Loucy (cell line): ENCODE results near the gene PRXL2A.
A peak's percentile ranks its signal among the peaks of the same experiment; 100 is the strongest.

ENCODE experiments used
- H2AFZ ChIP-seq: fragments of 200-600 bp; sonication (generic); 2 replicates; pipeline ENCODE4 v1.6.0; 2016; ENCODE audit warnings: antibody characterized with exemption, mild to moderate bottlenecking, low read length, moderate library complexity
- H3F3A ChIP-seq: fragments of 200-600 bp; 2 replicates; pipeline ENCODE4 v1.6.0; 2016; ENCODE audit warnings: antibody characterized with exemption, low read depth, mild to moderate bottlenecking
- H3K27me3 ChIP-seq: fragments of 200-600 bp; sonication (generic); 2 replicates; pipeline ENCODE4 v1.6.1; 2014; ENCODE audit warnings: low read length, mild to moderate bottlenecking; ENCODE audit not compliant: insufficient read depth, poor library complexity, severe bottlenecking
- H3K36me3 ChIP-seq: fragments of 200-600 bp; sonication (generic); 2 replicates; pipeline ENCODE4 v1.6.1; 2016; ENCODE audit warnings: low read length; ENCODE audit not compliant: insufficient read depth
- H3K4me1 ChIP-seq: fragments of 200-600 bp; sonication (generic); 2 replicates; pipeline ENCODE4 v1.5.1; 2014; ENCODE audit warnings: low read length, mild to moderate bottlenecking; ENCODE audit not compliant: insufficient read depth, poor library complexity, severe bottlenecking
- H3K4me2 ChIP-seq: fragments of 200-600 bp; sonication (generic); 2 replicates; pipeline ENCODE4 v1.6.0; 2014; ENCODE audit warnings: antibody characterized with exemption, low read length, low read depth, mild to moderate bottlenecking; ENCODE audit not compliant: poor library complexity, severe bottlenecking
- H3K4me3 ChIP-seq: fragments of 200-600 bp; sonication (generic); 2 replicates; pipeline ENCODE4 v1.5.1; 2014; ENCODE audit warnings: low read length, mild to moderate bottlenecking, mixed read lengths; ENCODE audit not compliant: poor library complexity, severe bottlenecking
- H3K79me2 ChIP-seq: fragments of 200-600 bp; sonication (generic); 2 replicates; pipeline ENCODE4 v1.6.1; 2014; ENCODE audit warnings: low read length; ENCODE audit not compliant: insufficient read depth
- H3K9ac ChIP-seq: fragments of 200-600 bp; sonication (generic); 2 replicates; pipeline ENCODE4 v1.6.0; 2014; ENCODE audit warnings: mild to moderate bottlenecking, low read depth, low read length, moderate library complexity; ENCODE audit not compliant: poor library complexity, severe bottlenecking
- H3K9me2 ChIP-seq: fragments of 200-600 bp; sonication (generic); replicated peaks from 2 replicates; pipeline ENCODE4 v1.6.1; 2016; ENCODE audit warnings: low read depth, low read length, mixed read lengths
- H3K9me3 ChIP-seq: fragments of 200-600 bp; sonication (generic); 2 replicates; pipeline ENCODE4 v1.6.1; 2014; ENCODE audit warnings: mild to moderate bottlenecking, antibody characterized with exemption, low read length, low read depth; ENCODE audit not compliant: insufficient read depth
- H4K20me1 ChIP-seq: fragments of 200-600 bp; sonication (generic); 2 replicates; pipeline ENCODE4 v1.6.0; 2014; ENCODE audit warnings: antibody characterized with exemption, low read length, mild to moderate bottlenecking; ENCODE audit not compliant: insufficient read depth, poor library complexity, severe bottlenecking
- CTCF ChIP-seq: fragments of 200-600 bp; sonication (generic); conservative IDR thresholded peaks from 2 replicates; pipeline ENCODE4 v1.5.1; 2014; ENCODE audit warnings: mild to moderate bottlenecking, antibody characterized with exemption, low read length
- EZH2phosphoT487 ChIP-seq: fragments of 200-600 bp; IDR thresholded peaks from 2 replicates; pipeline ENCODE4 v1.6.1; 2018; ENCODE audit warnings: antibody characterized with exemption, mild to moderate bottlenecking, moderate library complexity, borderline replicate concordance

The PRXL2A gene

DNA sequence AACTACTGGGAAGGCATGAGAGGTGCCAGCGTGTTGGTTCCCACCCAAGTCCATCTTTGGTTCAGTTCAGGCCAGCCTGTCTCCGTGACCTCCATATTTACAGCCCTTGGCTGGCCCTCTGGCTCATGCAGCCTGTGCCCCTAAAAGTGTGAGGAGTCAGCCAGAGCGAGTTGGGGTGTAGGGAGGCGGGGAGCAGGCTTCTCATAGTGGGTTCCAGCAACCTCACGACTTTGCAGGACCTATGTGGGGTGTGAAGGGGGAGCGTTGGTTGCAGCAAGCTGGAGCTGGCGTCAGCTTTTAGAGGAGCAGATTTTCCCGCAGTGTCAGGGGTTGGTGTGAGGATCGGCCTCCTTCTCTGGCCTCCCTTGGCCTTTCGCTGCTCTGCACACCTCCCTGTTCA is 55.5 kb downstream of the PRXL2A start:
- Histone ChIP-seq H3K4me3 (no peak overlapping the region), H3K36me3 (no peaks in the 10 kb centered on the region), H3F3A (no peaks in the 10 kb centered on the region), H3K27me3 (no peaks in the 10 kb centered on the region), H3K4me1 (peaks cover 89% of the 10 kb centered on the region), H2AFZ (no peak overlapping the region), H3K4me2 (peak overlapping the region; percentile 54), H4K20me1 (peaks cover 20% of the 10 kb centered on the region), H3K9me2 (no peaks in the 10 kb centered on the region), H3K9ac (peak overlapping the region; percentile 61), H3K9me3 (no peaks in the 10 kb centered on the region), H3K79me2 (peaks cover 97% of the 10 kb centered on the region)
- no peak for TF ChIP-seq EZH2phosphoT487
- TF ChIP-seq CTCF = no peak

GRCh38 chr10:80464557-80465450 is 56.5 kb downstream of the PRXL2A start:
- H3K9ac ChIP-seq = peak overlapping the region; percentile 61
- peaks cover 83% of the 10 kb centered on the region for H3K4me1 ChIP-seq
- peaks cover 100% of the 10 kb centered on the region for H3K79me2 ChIP-seq
- no peak overlapping the region for H2AFZ ChIP-seq
- no peaks in the 10 kb centered on the region for H3K9me3 ChIP-seq
- H3K27me3 ChIP-seq = no peaks in the 10 kb centered on the region
- peak overlapping the region; percentile 14 for H3K4me3 ChIP-seq
- no peaks in the 10 kb centered on the region for H3K9me2 ChIP-seq
- H3K36me3 ChIP-seq = no peaks in the 10 kb centered on the region; the same call in 1 of the 2 replicates
- peak overlapping the region; percentile 54 for H3K4me2 ChIP-seq
- H4K20me1 ChIP-seq = peaks cover 14% of the 10 kb centered on the region
- no peaks in the 10 kb centered on the region for H3F3A ChIP-seq
- TF ChIP-seq CTCF (no peak), EZH2phosphoT487 (no peak)

DNA sequence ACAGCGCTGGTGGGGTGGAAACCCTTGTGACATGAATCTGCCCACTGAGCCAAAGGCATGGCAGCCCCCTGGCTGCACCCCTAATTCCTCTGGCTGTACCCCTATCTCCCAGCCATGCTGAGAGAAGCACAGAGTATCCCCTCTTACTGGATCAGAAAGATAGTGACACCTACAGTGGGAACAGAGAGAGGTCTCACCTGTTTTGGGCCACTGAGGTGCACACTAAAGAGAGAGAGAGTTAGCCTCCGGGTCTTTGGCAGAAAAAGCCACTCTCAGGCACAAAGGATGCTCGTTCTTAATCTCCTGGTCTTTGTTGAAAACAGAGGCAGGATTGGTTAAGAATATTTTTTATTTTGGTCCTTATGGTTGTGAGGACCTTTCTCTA is 57.1 kb downstream of the PRXL2A start:
- H2AFZ ChIP-seq = no peak overlapping the region
- peaks cover 8% of the 10 kb centered on the region for H4K20me1 ChIP-seq
- peaks cover 77% of the 10 kb centered on the region for H3K4me1 ChIP-seq
- H3K4me2 ChIP-seq = peak overlapping the region; percentile 54
- no peaks in the 10 kb centered on the region for H3K27me3 ChIP-seq
- peak overlapping the region; percentile 61 for H3K9ac ChIP-seq
- no peaks in the 10 kb centered on the region for H3F3A ChIP-seq
- H3K79me2 ChIP-seq = peaks cover 97% of the 10 kb centered on the region
- no peaks in the 10 kb centered on the region for H3K9me2 ChIP-seq
- TF ChIP-seq EZH2phosphoT487 (no peak), CTCF (no peak)
- H3K36me3 ChIP-seq = no peaks in the 10 kb centered on the region; the same call in 1 of the 2 replicates
- H3K4me3 ChIP-seq = peak overlapping the region; percentile 14
- no peaks in the 10 kb centered on the region for H3K9me3 ChIP-seq
